ENCODE measurements around the gene UQCRQ. TPM values are rescaled to one million over a fixed set of nuclear protein-coding genes. Genes with fewer than 3 reads are reported as not detected.

UQCRQ gene
- polyA plus RNA-seq, 2 of the 4 experiments (the other 2 are of a cell fraction) = 441 to 500 TPM

GRCh38 chr5:132820162-132820754 is 46.2 kb upstream of the UQCRQ start:
- peak overlapping the region; percentile 42 for H3K4me2 ChIP-seq
- H3K4me3 ChIP-seq = no peak overlapping the region
- TF ChIP-seq SMC3 (IDR thresholded peaks at IDR 0.05) = peak; percentile 89
- TF ChIP-seq, protein P1, sequence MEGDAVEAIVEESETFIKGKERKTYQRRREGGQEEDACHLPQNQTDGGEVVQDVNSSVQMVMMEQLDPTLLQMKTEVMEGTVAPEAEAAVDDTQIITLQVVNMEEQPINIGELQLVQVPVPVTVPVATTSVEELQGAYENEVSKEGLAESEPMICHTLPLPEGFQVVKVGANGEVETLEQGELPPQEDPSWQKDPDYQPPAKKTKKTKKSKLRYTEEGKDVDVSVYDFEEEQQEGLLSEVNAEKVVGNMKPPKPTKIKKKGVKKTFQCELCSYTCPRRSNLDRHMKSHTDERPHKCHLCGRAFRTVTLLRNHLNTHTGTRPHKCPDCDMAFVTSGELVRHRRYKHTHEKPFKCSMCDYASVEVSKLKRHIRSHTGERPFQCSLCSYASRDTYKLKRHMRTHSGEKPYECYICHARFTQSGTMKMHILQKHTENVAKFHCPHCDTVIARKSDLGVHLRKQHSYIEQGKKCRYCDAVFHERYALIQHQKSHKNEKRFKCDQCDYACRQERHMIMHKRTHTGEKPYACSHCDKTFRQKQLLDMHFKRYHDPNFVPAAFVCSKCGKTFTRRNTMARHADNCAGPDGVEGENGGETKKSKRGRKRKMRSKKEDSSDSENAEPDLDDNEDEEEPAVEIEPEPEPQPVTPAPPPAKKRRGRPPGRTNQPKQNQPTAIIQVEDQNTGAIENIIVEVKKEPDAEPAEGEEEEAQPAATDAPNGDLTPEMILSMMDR (IDR thresholded peaks at IDR 0.05) = peak; percentile 93
- no peak for TF ChIP-seq CEBPB (IDR thresholded peaks at IDR 0.05)
- peak; percentile 84 to 87 for TF ChIP-seq RAD21 (conservative IDR thresholded peaks at IDR 0.05 in 1 of 2, IDR thresholded peaks at IDR 0.05 in 1 of 2)
- peak overlapping the region in 1 of 2 experiments; percentile 49; a peak in 1 of 6 replicates for H3K27ac ChIP-seq
- WGBS (ENCODE audit: missing lambda C conversion rate) = 25% methylated on average over 15 of the region's 15 CpGs
- ChIA-PET CTCF (interaction anchor here (0.5 to 7.8 kb wide), 75 partner anchors 11 to 630 kb away, joined by 3 to 87 read pairs (median 4); partner anchors contain the start of genes CCNI2, IL13, KIF3A and SHROOM1), POLR2A (interaction anchor here (0.6 to 1.5 kb wide), 8 partner anchors 10 to 323 kb away, joined by 3 to 9 read pairs (median 4); partner anchors contain the start of genes GDF9, RAD50 and UQCRQ)
- 0 out of 3 replicates have a peak, but pooled peaks cover 3% of the 10 kb centered on the region for H3K4me1 ChIP-seq
- peak; percentile 90 for DNase-seq (ENCODE audit: low read depth in 1 of 2, low spot score in 1 of 2)
- ATAC-seq = peak; percentile 84 to 96
- FAIRE-seq = peak; percentile 94
- no peaks in the 10 kb centered on the region for H3K9me3 ChIP-seq

DNA sequence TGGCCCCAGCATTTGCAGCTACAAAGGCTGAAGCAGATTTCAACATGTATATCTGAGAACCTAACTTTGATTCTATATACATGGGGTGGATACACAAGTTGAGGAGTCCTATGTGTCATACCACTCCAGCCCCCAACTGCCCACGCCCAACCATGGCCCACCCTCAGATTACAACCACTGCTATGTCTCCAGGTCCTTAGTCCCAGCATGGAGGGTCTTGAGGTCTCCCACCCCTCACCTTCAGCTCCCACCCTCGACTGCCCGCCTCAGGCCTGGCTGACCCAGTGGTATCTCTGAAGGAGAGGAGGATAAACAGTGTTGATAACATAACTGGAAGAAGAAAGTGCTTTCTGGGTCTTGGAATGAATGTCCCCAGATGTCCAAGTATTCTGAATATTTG is 45.1 kb upstream of the UQCRQ start:
- Histone ChIP-seq H3K27ac (no peak overlapping the region), H3K9me3 (no peaks in the 10 kb centered on the region), H3K4me1 (0 out of 3 replicates have a peak, but pooled peaks cover 3% of the 10 kb centered on the region), H3K4me3 (no peak overlapping the region), H3K4me2 (no peak overlapping the region)
- ATAC-seq = no peak
- FAIRE-seq = no peak
- no peak for TF ChIP-seq POLR2A (IDR thresholded peaks at IDR 0.05; ENCODE audit: low read length)
- TF ChIP-seq HDAC2 (IDR thresholded peaks at IDR 0.05) = no peak
- no peak for TF ChIP-seq EHF (CRISPR knock-in tag; IDR thresholded peaks at IDR 0.05)
- no peak for TF ChIP-seq TP53 (CRISPR knock-in tag; IDR thresholded peaks at IDR 0.05)
- TF ChIP-seq FOSB (CRISPR knock-in tag; IDR thresholded peaks at IDR 0.05) = no peak
- no peak for TF ChIP-seq RCOR1 (IDR thresholded peaks at IDR 0.05; ENCODE audit: low read depth, low read length)
- TF ChIP-seq HOXB13 (CRISPR knock-in tag; IDR thresholded peaks at IDR 0.05; ENCODE audit: low read depth) = no peak
- no peak for DNase-seq (ENCODE audit: low read depth in 1 of 2, low spot score in 1 of 2)
- 69% methylated on average over 2 of the region's 3 CpGs for WGBS (ENCODE audit: missing lambda C conversion rate)
- ChIA-PET POLR2A (no interaction called here), CTCF (interaction anchor here (0.7 to 7.8 kb wide), 25 partner anchors 8 to 549 kb away, joined by 3 to 87 read pairs (median 8); partner anchors contain the start of genes CCNI2, KIF3A, SHROOM1 and SOWAHA)

DNA sequence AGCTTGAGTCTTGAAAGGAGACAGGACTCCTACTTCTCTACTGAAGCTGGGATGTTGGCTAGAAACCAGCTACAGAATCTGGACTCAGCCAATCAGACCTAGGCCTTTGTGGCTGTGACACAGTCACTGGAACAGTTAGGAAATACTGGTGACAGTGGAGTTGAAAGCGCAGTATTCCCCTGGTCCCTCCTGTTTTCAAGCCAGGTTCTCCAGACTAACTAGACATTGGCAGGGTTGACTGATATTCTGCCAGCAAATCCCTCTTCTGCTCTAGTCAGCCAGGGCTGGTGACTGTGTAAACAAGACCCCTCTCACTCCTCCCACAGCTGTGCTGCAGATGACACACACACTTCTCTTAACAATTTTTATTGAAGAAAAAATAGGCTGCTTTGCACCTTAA is 44.7 kb upstream of the UQCRQ start:
- no peak overlapping the region for H3K4me3 ChIP-seq
- no peak overlapping the region for H3K4me2 ChIP-seq
- H3K9me3 ChIP-seq = no peaks in the 10 kb centered on the region
- WGBS (ENCODE audit: missing lambda C conversion rate) = 93% methylated on average over 1 of the region's 1 CpG
- no peak for ATAC-seq
- no peak overlapping the region for H3K27ac ChIP-seq
- H3K4me1 ChIP-seq = 0 out of 3 replicates have a peak, but pooled peaks cover 3% of the 10 kb centered on the region
- no peak for DNase-seq (ENCODE audit: low read depth in 1 of 2, low spot score in 1 of 2)
- no peak for TF ChIP-seq JUNB (IDR thresholded peaks at IDR 0.05)
- TF ChIP-seq MAZ (IDR thresholded peaks at IDR 0.05; ENCODE audit: borderline replicate concordance, low read depth, low read length) = no peak
- TF ChIP-seq CHD2 (IDR thresholded peaks at IDR 0.05; ENCODE audit: low read length, partially characterized antibody) = no peak
- TF ChIP-seq CEBPB (IDR thresholded peaks at IDR 0.05) = no peak
- no peak for TF ChIP-seq PBX3 (IDR thresholded peaks at IDR 0.05)
- no peak for TF ChIP-seq MYC (IDR thresholded peaks at IDR 0.05; ENCODE audit: borderline replicate concordance, low read length)
- no peak for TF ChIP-seq TFCP2L1 (CRISPR knock-in tag; IDR thresholded peaks at IDR 0.05)
- TF ChIP-seq HEYL (CRISPR knock-in tag; IDR thresholded peaks at IDR 0.05) = no peak
- no peak for TF ChIP-seq NFE2L2 (conservative IDR thresholded peaks at IDR 0.05; ENCODE audit: low read length)
- no peak for FAIRE-seq
- CTCF ChIA-PET = interaction anchor here (0.7 to 7.8 kb wide), 14 partner anchors 8 to 550 kb away, joined by 3 to 87 read pairs (median 9); partner anchors contain the start of genes CCNI2, KIF3A, SHROOM1 and SOWAHA
- POLR2A ChIA-PET = no interaction called here

All from A549 (cell line).